ENCODE measurements around the gene NACC2.
A peak's percentile ranks its signal among the peaks of the same experiment; 100 is the strongest.

NACC2 gene

DNA sequence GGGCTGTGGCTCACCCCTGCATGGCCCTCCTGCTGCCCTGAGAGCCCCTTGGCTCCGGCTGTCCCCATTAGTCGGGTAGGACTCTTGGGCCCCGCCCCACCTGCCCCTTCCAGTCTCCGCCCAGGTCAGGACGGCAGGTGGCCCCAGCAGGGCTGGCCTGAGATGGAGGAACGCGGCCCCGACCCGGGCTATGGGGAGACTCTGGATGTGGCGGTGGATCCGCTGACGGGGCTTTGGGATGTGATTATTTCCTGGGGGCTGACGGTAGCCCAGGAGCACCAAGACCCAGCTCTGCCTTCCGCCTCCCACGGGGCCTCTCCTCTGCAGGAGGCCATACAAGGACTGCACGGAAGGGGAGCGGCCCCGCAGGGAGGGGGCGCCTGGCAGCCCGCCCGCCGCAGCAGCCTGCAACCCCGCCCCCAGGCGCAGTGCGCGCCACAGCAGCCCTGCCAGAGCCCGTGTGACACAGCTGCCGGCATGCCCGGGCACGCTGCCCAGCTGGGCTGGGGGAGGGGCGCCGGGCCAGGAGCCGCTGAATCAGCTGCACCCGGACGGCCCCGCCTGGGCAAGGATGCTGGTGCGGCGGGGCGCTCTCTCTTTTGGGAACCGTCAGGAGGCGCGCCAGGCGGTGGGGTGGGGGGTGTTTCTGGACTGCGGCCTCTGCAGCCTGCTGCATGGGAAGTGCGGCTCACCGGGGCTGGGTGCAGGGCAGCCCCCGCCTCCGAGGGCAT is 14.4 kb upstream of the NACC2 start (continued):
- peak; percentile 89; the same call in 1 of the 2 replicates for TF ChIP-seq TSHZ1 (tag by site-specific recombination; IDR thresholded peaks at IDR 0.05; ENCODE audit: borderline replicate concordance)
- no peak for TF ChIP-seq ZNF157 (tag by site-specific recombination; IDR thresholded peaks at IDR 0.05)
- peak; percentile 76; the same call in 1 of the 2 replicates for TF ChIP-seq MZF1 (tag by site-specific recombination; IDR thresholded peaks at IDR 0.05; ENCODE audit: borderline replicate concordance)
- no peak for TF ChIP-seq ZNF214 (tag by site-specific recombination; IDR thresholded peaks at IDR 0.05; ENCODE audit: borderline replicate concordance)
- peak; percentile 57; the same call in 1 of the 2 replicates for TF ChIP-seq ZNF24 (tag by site-specific recombination; IDR thresholded peaks at IDR 0.05)
- no peak for TF ChIP-seq HOXC10 (CRISPR knock-in tag; IDR thresholded peaks at IDR 0.05)
- no peak for TF ChIP-seq ZNF138 (tag by site-specific recombination; IDR thresholded peaks at IDR 0.05; ENCODE audit: borderline replicate concordance)
- TF ChIP-seq ZNF202 (tag by site-specific recombination; IDR thresholded peaks at IDR 0.05; ENCODE audit: borderline replicate concordance), result no peak
- peak; percentile 33; the same call in 1 of the 2 replicates for TF ChIP-seq PRDM10 (tag by site-specific recombination; IDR thresholded peaks at IDR 0.05)
- TF ChIP-seq ZBTB21 (tag by site-specific recombination; IDR thresholded peaks at IDR 0.05), result 0 out of 2 replicates have a peak, but pooled peaks have one; percentile 14
- no peak for TF ChIP-seq PRDM1 (tag by site-specific recombination; IDR thresholded peaks at IDR 0.05)
- TF ChIP-seq ZNF677 (tag by site-specific recombination; IDR thresholded peaks at IDR 0.05), result no peak
- peak; percentile 63 for TF ChIP-seq ZNF76 (tag by site-specific recombination; IDR thresholded peaks at IDR 0.05; ENCODE audit: borderline replicate concordance, low read depth)
- no peak for TF ChIP-seq ZNF549 (tag by site-specific recombination; IDR thresholded peaks at IDR 0.05)
- peak; percentile 92 for TF ChIP-seq ZBTB1 (tag by site-specific recombination; IDR thresholded peaks at IDR 0.05)
- no peak for TF ChIP-seq ZSCAN23 (tag by site-specific recombination; IDR thresholded peaks at IDR 0.05)
- TF ChIP-seq ZFP69B (tag by site-specific recombination; IDR thresholded peaks at IDR 0.05), result peak; percentile 40
- TF ChIP-seq ZNF404 (tag by site-specific recombination; IDR thresholded peaks at IDR 0.05), result no peak
- TF ChIP-seq KLF7 (tag by site-specific recombination; IDR thresholded peaks at IDR 0.05; ENCODE audit: borderline replicate concordance), result peak; percentile 88; the same call in 1 of the 2 replicates
- TF ChIP-seq ZIC2 (tag by site-specific recombination; IDR thresholded peaks at IDR 0.05), result peak; percentile 95
- TF ChIP-seq, protein P1, sequence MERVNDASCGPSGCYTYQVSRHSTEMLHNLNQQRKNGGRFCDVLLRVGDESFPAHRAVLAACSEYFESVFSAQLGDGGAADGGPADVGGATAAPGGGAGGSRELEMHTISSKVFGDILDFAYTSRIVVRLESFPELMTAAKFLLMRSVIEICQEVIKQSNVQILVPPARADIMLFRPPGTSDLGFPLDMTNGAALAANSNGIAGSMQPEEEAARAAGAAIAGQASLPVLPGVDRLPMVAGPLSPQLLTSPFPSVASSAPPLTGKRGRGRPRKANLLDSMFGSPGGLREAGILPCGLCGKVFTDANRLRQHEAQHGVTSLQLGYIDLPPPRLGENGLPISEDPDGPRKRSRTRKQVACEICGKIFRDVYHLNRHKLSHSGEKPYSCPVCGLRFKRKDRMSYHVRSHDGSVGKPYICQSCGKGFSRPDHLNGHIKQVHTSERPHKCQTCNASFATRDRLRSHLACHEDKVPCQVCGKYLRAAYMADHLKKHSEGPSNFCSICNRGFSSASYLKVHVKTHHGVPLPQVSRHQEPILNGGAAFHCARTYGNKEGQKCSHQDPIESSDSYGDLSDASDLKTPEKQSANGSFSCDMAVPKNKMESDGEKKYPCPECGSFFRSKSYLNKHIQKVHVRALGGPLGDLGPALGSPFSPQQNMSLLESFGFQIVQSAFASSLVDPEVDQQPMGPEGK (tag by site-specific recombination; IDR thresholded peaks at IDR 0.05), result peak; percentile 91
- no peak for TF ChIP-seq SCRT2 (tag by site-specific recombination; IDR thresholded peaks at IDR 0.05)
- TF ChIP-seq ZNF654 (tag by site-specific recombination; IDR thresholded peaks at IDR 0.05; ENCODE audit: low read depth), result no peak
- TF ChIP-seq ZNF660 (tag by site-specific recombination; IDR thresholded peaks at IDR 0.05), result peak; percentile 99
- TF ChIP-seq ZBTB17 (tag by site-specific recombination; IDR thresholded peaks at IDR 0.05), result peak; percentile 74
- no peak for TF ChIP-seq ZNF560 (tag by site-specific recombination; IDR thresholded peaks at IDR 0.05; ENCODE audit: borderline replicate concordance)
- TF ChIP-seq ZNF768 (tag by site-specific recombination; IDR thresholded peaks at IDR 0.05), result no peak

Measured in HEK293 (cell line).